Head of caudate nucleus (tissue), 42 donors: Measurements from ENCODE around the gene RCHY1.
"Not testable (repeated sequence)": the region's sequence is repeated elsewhere in the genome, so short reads cannot be mapped to it uniquely, and the experiment has no call there.

ENCODE experiments used
- DNase-seq, 42 donors: peaks; one replicate each; pipeline versions ENCODE4 v3.0.0 to v3.0.0-alpha.2; 2020 to 2021; ENCODE audit warnings: mixed read lengths in 7 of 42
- intact Hi-C: fragments of 100-400 bp; cut with DNase I; formaldehyde crosslinking; loops from one replicate; pipeline ENCODE4 v1.15.0; 2022

RCHY1 gene

DNA sequence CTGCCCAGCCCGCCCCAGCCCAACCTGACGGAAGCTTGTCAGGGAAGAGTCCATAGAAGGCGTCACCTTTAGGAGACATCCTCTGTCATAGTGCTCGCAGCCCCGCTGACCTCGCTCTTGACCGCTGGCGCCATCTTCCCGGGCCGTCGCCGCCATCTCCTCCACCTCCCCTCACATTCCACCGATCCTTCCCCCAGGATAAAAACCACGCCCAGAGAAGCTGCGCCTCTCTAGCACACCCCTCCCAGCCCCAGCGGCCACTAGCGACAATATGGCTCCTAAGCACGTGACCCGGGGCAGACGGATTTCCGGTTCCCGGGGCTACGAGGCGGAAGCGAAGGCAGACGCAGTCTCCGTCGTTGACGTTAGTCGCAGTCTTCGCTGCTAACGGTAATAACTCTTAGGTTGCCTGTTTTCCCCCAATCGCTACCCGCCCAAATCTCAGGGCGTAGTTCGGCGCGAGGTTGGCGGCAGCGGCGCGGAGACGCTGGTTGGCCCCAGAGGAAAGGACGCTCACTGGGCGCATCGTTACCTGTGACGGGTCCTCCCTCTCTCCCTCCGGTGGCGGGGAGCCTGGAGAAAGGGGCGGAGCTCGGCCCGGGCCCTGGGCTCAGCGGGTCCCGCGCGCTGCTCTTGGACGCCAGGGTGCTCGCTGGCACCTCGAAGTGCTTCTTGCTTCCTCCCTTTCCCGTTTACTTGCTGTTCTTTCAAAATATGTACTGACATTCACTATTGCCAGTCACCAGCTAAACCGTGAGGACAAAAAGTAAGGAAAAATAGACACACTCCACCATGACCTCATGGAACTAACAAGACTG, at the start of gene RCHY1, which contains the start of gene THAP6:
RCHY1 (minus strand) TSS at position 273 of the 818 bp plus-strand sequence; CDS start at position 156, 117 bp downstream.
THAP6 (plus strand) TSS at position 343 of the 818 bp plus-strand sequence. CDS start 980 bp downstream, outside the sequence.
- DNase-seq = peak; percentile 93 to 99 (median 97)
- intact Hi-C loops = no loop called here

DNA sequence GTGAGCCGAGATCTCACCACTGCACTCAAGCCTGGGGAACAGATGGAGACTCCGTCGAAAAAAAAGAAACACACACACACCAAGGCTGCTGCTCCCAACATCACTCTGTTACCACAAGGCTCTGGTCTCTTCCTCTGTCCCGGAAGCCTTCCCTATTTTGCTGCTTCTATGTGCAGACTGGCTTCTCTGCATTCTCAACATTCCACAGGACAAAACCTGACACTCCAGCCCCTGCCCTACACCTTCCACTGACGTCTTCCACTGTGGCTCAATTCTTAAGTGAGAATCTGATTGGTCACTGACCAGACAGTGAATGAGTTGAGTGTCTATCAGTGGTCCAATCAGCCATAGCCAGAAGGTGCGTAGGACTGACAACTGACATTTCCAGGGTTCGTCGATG, 47.6 kb upstream of the RCHY1 start:
- intact Hi-C loops = no loop called here
- no peak for DNase-seq

DNA sequence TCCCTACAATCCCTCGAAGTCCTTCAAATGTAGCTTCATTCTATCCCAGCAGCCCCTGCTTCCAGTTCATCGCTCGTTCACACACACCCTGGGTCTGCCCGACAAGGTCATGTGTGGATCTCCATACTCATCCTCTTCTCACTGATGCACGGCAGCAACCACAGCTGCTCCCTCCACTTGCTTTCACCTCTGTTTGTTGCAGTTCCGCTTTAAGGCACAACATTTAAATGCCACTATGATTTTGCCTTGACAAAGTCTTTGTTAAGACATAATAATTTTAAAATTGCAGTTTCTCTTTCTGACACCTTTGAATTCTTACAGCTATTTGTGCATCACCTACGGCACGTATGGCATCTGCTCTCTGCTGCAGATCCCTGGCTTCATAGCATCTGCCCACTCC, 43.5 kb upstream of the RCHY1 start:
- intact Hi-C loops = no loop called here
- peak in 4 of 42 donors; percentile 12 to 45 (median 38) for DNase-seq

DNA sequence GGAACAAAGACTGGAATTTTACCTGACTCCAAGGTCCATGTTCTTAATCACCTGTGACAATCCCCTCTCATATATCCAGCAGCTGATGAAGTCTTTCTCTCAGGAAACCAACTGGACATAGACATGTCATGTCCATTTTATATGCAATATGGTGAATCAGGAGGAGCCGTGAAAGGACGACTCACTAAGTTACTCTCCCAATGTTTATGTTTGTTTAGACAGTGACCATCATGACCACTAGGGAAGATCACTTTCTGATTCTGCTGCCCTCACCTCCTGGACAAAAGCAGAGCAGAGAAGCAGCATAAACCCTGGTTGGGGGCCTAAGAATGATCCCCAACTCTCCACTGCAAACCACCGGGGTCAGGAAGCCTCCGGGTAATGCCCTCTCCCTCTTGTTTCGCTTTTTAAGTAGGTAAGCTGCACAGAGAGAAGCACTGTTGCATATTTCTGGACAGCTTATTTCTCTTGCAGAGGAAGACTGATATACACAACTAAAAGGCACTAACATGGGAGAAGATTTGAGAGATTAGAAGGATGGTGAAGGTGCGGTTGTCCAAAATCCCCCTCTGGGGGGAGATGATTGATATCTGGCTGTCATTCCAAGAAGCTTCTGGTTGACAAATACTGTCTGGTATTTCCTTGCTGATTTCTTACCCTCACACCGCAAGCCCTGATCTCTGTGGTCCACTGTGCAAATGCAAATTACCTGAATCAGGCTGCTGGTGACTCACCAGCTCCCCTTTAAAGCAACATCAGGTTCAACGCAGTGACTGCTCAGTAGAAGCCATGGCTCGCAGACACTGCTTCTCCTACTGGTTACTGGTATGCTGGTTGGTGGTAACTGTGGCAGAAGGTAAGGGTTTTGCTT, 41.3 kb upstream of the RCHY1 start, which contains the start of gene ODAPH:
ODAPH (plus strand) TSS at position 773 of the 871 bp plus-strand sequence; CDS start at position 790, 17 bp downstream.
- no peak for DNase-seq

DNA sequence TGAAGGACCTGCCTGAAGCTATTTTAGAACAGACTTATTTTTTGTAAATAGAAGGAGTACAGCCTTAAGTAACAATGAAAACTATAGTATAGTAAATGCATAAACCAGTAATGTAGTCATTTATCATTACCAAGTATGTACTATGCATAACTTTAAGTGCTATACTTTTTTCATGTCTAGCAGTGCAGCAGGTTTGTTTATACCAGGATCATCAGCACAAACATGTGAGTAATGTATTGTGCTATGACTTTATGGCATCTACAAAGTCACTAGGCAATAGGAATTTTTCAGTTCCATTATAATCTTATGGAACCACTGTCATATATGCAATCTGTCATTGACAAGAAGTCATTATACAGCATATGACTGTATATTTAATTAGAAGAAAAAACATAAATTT, 38.2 kb upstream of the RCHY1 start:
- intact Hi-C loops = no loop called here
- no peak for DNase-seq

More for the DNA sequence above, 41.3 kb upstream of the RCHY1 start, which contains the start of gene ODAPH:
- intact Hi-C loops = no loop called here

DNA sequence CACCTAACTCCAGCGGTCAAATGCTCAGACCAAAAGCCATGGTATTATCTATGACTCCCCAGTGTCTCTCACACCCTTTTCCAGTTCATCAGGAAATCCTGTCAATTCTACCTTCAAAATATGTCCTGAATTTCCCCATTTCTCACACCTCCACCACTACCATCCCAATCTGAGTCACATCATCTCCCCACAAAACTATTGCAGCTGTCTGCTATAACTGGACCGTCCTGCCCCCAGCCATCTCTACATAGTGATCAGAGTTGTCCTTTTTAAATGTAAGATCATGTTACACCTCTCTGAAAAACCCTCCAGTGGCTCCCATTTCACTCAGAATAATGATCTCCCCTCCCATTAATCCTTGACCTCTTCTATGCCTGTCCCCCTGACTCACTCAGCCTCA, 34.8 kb upstream of the RCHY1 start:
- no peak for DNase-seq
- intact Hi-C loops = no loop called here

DNA sequence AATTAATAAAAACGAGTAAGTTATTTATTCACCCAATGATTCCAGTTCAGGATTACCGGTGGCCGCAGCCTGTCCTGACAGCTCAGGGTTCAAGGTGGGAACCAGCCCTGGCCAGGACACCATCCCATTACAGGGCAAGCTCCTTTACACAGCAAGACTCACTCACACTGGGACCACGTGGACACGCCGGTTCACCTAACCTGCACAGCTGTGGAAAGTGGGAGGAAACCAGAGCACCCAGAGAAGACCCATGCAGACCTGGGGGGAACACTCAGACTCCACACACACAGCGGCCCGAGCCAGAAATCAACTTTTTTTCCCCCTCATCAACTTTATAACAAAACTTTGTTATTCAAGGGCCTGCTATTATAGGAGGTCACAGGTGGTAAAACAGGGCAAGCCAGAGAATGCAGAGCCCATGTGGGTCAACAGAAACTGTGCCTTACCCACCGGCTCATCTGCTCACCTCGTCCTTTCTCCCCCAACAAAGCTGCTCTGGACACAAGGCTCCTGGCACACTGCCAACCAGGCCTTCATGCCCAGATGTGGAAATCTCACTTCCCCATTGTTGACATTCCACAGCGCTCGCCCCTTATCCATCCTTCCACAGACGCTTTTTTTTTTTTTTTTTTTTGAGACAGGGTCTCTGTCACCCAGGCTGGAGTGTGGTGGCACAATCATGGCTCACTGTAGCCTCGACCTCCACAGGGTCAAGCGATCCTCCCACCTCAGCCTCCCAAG, 33.6 kb upstream of the RCHY1 start:
- peak in 23 of 42 donors; percentile 6 to 66 (median 38) for DNase-seq
- intact Hi-C loops = no loop called here

DNA sequence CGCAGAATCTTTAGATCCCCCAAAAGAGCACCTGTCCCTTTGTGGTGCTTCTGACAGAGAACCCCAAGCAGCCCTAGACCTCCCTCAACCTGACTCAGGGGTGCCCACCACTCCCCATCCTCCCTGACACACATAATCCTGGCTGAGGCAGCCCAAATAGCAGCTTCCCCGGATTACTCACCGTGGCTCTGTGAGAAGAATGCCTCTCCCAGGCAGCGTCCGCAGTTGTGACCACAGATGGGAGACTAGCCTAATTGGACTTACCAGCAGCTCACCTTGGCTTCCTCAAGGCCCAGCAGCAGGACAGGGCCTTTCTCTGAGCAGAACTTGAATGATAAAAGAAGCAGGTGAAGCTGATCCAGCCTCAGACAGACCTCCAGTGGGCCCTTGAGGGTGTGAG, 31.3 kb upstream of the RCHY1 start:
- intact Hi-C loops = no loop called here
- DNase-seq = no peak

DNA sequence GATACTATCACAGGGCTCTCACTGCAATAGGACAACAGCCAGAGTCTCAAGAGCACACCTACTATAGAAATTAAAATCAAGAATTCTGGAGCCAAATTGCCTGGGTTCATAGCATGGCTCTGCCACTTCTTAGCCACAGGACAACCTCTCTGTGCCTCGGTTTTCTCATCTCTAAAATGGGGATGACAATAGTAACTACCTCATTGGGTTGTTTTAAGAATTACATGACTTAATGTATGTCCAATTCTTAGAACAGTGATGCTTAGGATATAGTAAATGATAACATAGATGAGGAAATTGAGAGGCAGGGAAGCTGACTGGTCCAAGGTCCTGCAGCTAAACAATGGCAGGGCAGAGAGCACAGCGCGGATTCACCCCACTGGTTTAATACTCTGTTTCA, 30.7 kb upstream of the RCHY1 start:
- no peak for DNase-seq

DNA sequence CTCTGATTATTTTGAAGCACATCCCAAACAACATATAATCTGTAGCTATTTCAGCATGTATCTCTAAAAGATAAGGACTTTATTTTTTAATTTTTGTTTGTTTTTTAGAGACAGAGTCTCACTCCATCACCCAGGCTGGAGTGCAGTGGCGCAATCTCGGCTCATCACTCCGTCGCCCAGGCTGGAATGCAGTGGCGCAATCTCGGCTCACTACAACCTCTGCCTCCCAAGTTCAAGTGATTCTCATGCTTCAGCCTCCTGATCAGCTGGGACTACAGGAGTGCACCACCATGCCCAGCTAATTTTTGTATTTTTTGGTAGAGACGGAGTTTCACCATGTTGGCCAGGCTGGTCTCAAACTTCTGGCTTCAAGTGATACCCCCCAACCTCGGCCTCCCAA, 30.0 kb upstream of the RCHY1 start:
- DNase-seq, intact Hi-C loops: not testable (repeated sequence)

More for the DNA sequence above, 30.7 kb upstream of the RCHY1 start:
- intact Hi-C loops = no loop called here

DNA sequence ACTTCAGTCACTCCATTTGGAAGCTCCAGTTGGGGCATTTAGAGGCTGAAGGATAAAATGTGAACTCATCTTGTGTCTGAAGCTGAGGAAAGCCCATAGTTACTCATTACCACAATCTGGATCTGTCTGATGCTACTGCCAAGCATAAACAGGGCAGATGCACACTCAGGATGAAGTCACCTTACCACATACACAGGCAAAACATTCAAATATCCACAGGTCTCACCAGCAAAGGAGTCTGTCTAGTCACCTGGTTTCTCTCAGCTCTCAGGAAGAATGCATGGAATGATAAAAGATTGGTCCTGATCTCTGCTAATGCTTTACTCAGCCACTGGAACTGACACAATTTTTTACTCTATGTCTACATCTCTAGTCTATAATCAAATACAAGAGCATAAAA, 28.6 kb upstream of the RCHY1 start:
- no peak for DNase-seq
- intact Hi-C loops = no loop called here

DNA sequence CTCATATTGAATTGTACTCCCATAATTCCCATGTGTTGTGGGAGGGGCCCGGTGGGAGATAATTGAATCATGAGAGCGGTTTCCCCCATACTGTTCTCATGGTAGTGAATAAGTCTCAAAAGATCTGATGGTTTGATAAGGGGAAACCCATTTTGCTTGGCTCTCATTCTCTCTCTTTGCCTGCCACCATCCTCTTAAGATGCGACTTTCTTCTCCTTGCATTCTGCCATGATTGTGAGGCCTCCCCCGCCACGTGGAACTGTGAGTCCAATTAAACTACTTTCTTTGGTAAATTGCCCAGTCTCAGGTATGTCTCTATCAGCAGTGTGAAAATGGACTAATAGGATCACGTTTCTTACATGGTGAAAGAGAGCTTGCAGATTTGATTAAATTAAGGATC, 23.1 kb upstream of the RCHY1 start:
- intact Hi-C loops, DNase-seq: not testable (repeated sequence)

DNA sequence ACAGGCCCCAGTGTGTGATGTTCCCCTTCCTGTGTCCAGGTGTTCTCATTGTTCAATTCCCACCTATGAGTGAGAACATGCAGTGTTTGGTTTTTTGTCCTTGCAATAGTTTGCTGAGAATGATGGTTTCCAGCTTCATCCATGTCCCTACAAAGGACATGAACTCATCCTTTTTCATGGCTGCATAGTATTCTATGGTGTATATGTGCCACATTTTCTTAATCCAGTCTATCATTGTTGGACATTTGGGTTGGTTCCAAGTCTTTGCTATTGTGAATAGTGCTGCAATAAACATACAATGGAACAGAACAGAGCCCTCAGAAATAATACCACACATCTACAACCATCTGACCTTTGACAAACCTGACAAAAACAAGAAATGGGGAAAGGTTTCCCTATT, 19.7 kb upstream of the RCHY1 start:
- DNase-seq, intact Hi-C loops: not testable (repeated sequence)

DNA sequence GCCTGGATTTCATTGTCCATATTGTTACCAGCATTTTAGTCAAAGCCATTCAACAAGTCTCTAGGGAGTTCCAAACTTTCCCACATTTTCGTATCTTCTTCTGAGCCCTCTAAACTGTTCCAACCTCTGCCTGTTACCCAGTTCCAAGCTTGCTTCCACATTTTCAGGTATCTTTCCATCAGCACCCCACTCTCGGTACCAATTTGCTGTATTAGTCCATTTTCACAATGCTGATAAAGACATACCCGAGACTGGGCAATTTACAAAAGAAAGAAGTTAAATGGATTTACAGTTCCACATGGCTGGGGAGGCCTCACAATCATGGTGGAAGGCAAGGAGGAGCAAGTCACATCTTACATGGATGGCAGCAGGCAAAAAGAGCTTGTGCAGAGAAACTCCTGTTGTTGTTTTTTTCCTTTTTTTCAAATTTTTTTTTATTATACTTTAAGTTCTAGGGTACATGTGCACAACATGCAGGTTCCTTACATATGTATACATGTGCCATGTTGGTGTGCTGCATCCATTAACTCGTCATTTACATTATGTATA, 19.2 kb upstream of the RCHY1 start:
- DNase-seq, intact Hi-C loops: not testable (repeated sequence)

DNA sequence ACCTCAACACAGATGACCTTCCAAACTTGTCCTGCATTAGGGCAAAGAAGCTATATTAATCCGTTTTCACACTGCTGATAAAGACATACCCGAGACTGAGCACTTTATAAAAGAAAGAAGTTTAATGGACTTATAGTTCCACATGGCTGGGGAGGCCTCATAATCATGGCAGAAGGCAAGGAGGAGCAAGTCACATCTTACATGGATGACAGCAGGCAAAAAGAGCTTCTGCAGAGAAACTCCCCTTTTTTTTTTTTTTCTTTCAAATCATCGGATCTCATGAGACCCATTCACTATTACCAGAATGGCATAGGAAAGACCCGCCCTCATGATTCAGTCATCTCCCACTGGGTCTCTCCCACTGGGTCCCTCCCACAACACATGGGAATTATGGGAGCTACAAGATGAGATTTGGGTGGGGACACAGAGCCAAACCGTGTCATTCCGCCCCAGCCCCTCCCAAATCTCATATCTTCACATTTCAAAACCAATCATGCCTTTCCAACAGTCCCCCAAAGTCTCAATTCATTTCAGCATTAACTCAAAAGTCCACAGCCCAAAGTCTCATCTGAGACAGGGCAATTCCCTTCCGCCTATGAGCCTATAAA, 17.4 kb upstream of the RCHY1 start:
- not testable (repeated sequence) for DNase-seq

DNA sequence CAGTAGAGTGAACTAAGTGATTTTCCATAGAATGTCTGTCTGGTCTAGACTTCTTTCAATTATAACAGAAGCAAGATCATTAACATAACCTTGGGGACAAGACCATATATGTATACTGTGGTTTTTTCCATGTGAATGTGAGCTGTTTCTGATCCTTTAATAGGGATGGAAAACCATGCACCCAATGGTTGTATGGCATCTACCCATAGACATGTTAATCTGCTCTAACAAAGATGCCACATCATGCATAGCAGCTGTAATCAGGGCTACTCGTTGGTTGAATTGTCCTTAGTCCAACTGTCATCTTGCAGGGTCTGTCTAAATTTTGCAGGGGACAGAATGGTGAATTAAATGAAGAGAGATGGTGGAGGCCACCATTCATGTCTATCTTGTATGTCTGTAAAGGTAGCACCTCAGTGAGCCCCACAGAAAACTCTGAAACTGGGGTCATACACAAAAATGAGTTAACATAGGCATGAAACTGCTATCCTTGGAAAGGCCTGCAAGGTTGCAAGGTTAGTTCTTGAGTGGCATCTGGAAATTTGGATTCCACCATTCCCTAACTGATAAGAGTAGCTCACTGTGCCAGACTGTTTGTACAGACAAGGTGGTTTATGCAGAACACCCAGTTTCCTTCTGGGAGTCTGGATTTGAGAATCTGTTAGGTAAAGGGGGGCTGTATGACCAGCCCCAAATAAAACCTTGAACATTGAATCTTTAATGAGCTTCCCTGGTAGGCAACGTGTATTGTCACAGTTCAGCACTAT, 16.5 kb upstream of the RCHY1 start:
- intact Hi-C loops = no loop called here

More for the DNA sequence above, 17.4 kb upstream of the RCHY1 start:
- intact Hi-C loops = not testable (repeated sequence)

DNA sequence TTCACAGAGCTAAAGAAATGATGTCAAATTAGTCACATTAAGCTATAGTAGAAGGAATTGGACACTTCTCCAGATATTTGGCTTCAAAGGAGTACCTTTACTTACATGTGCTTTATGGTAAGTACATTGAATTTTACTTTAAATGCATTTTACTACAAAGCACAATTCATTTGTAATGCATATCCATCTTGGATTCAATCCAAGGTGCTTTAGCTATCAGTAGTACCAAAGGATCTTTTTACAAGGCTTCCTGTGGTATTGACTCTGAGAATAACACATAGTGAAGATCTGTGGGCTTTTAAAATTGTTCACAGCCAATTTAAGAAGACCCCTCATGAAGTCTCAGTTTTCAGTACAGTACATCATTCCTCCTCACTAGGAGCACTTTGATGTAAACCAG, 13.3 kb upstream of the RCHY1 start:
- no peak for DNase-seq
- intact Hi-C loops = no loop called here

More for the DNA sequence above, 16.5 kb upstream of the RCHY1 start:
- DNase-seq = no peak

DNA sequence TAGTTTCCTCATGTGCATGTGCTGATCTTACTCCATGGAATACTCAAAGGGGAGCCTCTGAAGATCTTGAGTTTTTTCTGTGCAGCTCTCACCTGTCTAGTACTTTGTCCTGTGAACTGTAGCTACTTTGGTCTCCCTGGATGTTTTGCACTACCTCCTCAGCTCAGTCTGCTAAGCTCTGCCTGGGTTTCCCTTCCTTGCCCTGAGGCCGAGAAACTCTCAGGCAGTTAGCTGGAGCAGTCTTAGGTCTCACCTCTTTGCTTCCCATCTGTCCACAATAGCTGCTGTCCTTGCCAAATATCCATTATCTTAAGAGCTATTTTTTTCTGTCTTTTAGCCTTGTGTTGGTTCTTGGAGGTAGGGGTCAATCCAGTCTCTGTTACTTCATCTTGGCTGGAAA, 11.7 kb upstream of the RCHY1 start:
- DNase-seq = no peak
- intact Hi-C loops = no loop called here
